ENCODE measurements around the gene EFCAB11.

- TF ChIP-seq CTCF (IDR thresholded peaks at IDR 0.05) (no peak), ZFX (IDR thresholded peaks at IDR 0.05; ENCODE audit: borderline replicate concordance) (no peak)
Measured at GRCh38 chr14:90000935-90001334, 46.4 kb upstream of the EFCAB11 start.
